ENCODE results near the gene C7.

DNA sequence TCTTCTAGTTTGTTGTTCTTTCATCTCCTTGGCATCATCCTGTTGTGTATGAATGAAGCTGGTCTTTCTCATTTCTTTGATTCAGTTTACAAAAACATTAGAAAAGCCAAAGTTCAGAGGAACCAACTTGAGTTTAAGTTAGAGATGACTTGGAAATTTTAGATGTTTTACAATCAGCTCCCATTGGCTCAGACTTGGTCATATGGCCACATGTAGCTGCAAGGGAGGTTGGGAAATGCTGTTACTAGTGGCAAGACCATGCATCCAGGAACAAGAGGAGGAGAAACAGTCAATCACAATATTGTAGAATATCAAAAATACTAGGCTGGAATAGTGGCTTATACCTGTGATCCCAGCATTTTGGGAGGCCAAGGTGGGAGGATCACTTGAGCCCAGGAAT lies 48.6 kb upstream of the C7 start:
- TF ChIP-seq EGR1 (IDR thresholded peaks at IDR 0.05; ENCODE audit: low read depth) (no peak), CBX3 (IDR thresholded peaks at IDR 0.05; ENCODE audit: low read depth) (no peak), POLR2A (IDR thresholded peaks at IDR 0.05; ENCODE audit: borderline replicate concordance, extremely low read depth, insufficient read depth, insufficient read length) (no peak)
- TF ChIP-seq, protein P1, sequence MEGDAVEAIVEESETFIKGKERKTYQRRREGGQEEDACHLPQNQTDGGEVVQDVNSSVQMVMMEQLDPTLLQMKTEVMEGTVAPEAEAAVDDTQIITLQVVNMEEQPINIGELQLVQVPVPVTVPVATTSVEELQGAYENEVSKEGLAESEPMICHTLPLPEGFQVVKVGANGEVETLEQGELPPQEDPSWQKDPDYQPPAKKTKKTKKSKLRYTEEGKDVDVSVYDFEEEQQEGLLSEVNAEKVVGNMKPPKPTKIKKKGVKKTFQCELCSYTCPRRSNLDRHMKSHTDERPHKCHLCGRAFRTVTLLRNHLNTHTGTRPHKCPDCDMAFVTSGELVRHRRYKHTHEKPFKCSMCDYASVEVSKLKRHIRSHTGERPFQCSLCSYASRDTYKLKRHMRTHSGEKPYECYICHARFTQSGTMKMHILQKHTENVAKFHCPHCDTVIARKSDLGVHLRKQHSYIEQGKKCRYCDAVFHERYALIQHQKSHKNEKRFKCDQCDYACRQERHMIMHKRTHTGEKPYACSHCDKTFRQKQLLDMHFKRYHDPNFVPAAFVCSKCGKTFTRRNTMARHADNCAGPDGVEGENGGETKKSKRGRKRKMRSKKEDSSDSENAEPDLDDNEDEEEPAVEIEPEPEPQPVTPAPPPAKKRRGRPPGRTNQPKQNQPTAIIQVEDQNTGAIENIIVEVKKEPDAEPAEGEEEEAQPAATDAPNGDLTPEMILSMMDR (IDR thresholded peaks at IDR 0.05 in 2 of 3, conservative IDR thresholded peaks at IDR 0.05 in 1 of 3; ENCODE audit: borderline replicate concordance in 1 of 3, insufficient read depth in 1 of 3, low read depth in 2 of 3, low read length in 2 of 3) = no peak

Measured in HCT116 (cell line).